SKM-1 treated with dmso at 0.1 percent for 144 hours (cell line): Measurements from ENCODE around the gene BPIFB4.
"Not testable (repeated sequence)": the region's sequence is repeated elsewhere in the genome, so short reads cannot be mapped to it uniquely, and the experiment has no call there.

ENCODE experiments used
- DNase-seq: peaks from one replicate; lab custom pipeline; 2025; ENCODE audit not compliant: unreplicated experiment; lab: John Stamatoyannopoulos, UW

The BPIFB4 gene

GRCh38 chr20:33079259-33079658, at the start of gene BPIFB4:
BPIFB4 (plus strand) TSS chr20:33079643; CDS start chr20:33081527, 1,884 bp downstream.
- no peak for DNase-seq

GRCh38 chr20:33030076-33030475, 49.4 kb upstream of the BPIFB4 start:
- no peak for DNase-seq

GRCh38 chr20:33030569-33030968, 48.9 kb upstream of the BPIFB4 start:
- no peak for DNase-seq

- DNase-seq: no peak
Observed at GRCh38 chr20:33031531-33031930, 47.9 kb upstream of the BPIFB4 start, which contains the start of gene BPIFB6. BPIFB6 (plus strand) TSS chr20:33031648; CDS start chr20:33031648, 0 bp downstream.

GRCh38 chr20:33032555-33032954, 46.9 kb upstream of the BPIFB4 start:
- DNase-seq: no peak

- DNase-seq: no peak
Observed at GRCh38 chr20:33033381-33033780, 46.1 kb upstream of the BPIFB4 start.

GRCh38 chr20:33034115-33034514, 45.3 kb upstream of the BPIFB4 start:
- DNase-seq: no peak

GRCh38 chr20:33034901-33035492, 44.4 kb upstream of the BPIFB4 start:
- DNase-seq: no peak

GRCh38 chr20:33037456-33037855, 42.0 kb upstream of the BPIFB4 start:
- DNase-seq: no peak

GRCh38 chr20:33038243-33038642, 41.2 kb upstream of the BPIFB4 start:
- DNase-seq: no peak

- no peak for DNase-seq
Observed at GRCh38 chr20:33042430-33042829, 37.0 kb upstream of the BPIFB4 start.

GRCh38 chr20:33042983-33043730, 36.3 kb upstream of the BPIFB4 start:
- no peak for DNase-seq

GRCh38 chr20:33043731-33044181, 35.7 kb upstream of the BPIFB4 start:
- DNase-seq: no peak

- DNase-seq: not testable (repeated sequence)
Observed at GRCh38 chr20:33045129-33045721, 34.2 kb upstream of the BPIFB4 start.

- DNase-seq: no peak
Observed at GRCh38 chr20:33046412-33046811, 33.0 kb upstream of the BPIFB4 start.

- DNase-seq: no peak
Observed at GRCh38 chr20:33051333-33051732, 28.1 kb upstream of the BPIFB4 start.

GRCh38 chr20:33053291-33054106, 25.9 kb upstream of the BPIFB4 start, which contains the start of gene BPIFB3:
BPIFB3 (plus strand) TSS chr20:33053903; CDS start chr20:33055436, 1,533 bp downstream.
- no peak for DNase-seq

- no peak for DNase-seq
Observed at GRCh38 chr20:33054381-33054780, 25.1 kb upstream of the BPIFB4 start.

- no peak for DNase-seq
Observed at GRCh38 chr20:33054791-33055190, 24.7 kb upstream of the BPIFB4 start.

- DNase-seq: no peak
Observed at GRCh38 chr20:33059136-33059535, 20.3 kb upstream of the BPIFB4 start.

GRCh38 chr20:33059741-33060390, 19.6 kb upstream of the BPIFB4 start:
- DNase-seq: no peak
